ENCODE data around the gene EYS. TPM values are rescaled to one million over a fixed set of nuclear protein-coding genes. Genes with fewer than 3 reads are reported as not detected.
A peak's percentile ranks its signal among the peaks of the same experiment; 100 is the strongest.
"Not testable (repeated sequence)": the region's sequence is repeated elsewhere in the genome, so short reads cannot be mapped to it uniquely, and the experiment has no call there.

Gene EYS
- total RNA-seq, 1 experiment from 2014 or later: not detected

GRCh38 chr6:64477391-64477790, 1229.6 kb downstream of the EYS start:
- no peak for TF ChIP-seq CTCF (IDR thresholded peaks at IDR 0.05; ENCODE audit: insufficient read depth in 1 of 2, low read depth in 1 of 2, low read length in 1 of 2, severe bottlenecking in 1 of 2, unreplicated experiment in 1 of 2)
- Mint-ChIP-seq H3K27me3 (ENCODE audit: insufficient read depth, unreplicated experiment) (peaks cover 2% of the 10 kb centered on the region), H3K27ac (ENCODE audit: unreplicated experiment) (no peak overlapping the region), H3K9me3 (ENCODE audit: unreplicated experiment) (no peaks in the 10 kb centered on the region), H3K36me3 (ENCODE audit: insufficient read depth, unreplicated experiment) (no peaks in the 10 kb centered on the region), H3K4me1 (ENCODE audit: low read depth, unreplicated experiment) (no peaks in the 10 kb centered on the region), H3K4me3 (ENCODE audit: unreplicated experiment) (no peak overlapping the region)
- ChIA-PET CTCF (no interaction called here), POLR2A (no interaction called here)
- Histone ChIP-seq H3K9me3 (no peaks in the 10 kb centered on the region), H3K27me3 (replicated peaks; ENCODE audit: control insufficient read depth, insufficient read depth, low read length) (no peaks in the 10 kb centered on the region), H3K4me1 (no peaks in the 10 kb centered on the region), H3K4me3 (ENCODE audit: low read depth, low read length) (no peak overlapping the region), H3K36me3 (ENCODE audit: control insufficient read depth, insufficient read depth, low read length) (no peaks in the 10 kb centered on the region)
- intact Hi-C loops (cut with micrococcal nuclease; ENCODE audit: unreplicated experiment): no loop called here
- no peak for DNase-seq
- BruUV-seq (replicated peaks): no TSS peak

GRCh38 chr6:64476935-64477334, 1230.1 kb downstream of the EYS start:
- ChIA-PET CTCF (no interaction called here), POLR2A (no interaction called here)
- BruUV-seq (replicated peaks): no TSS peak
- no peak overlapping the region for H3K27ac Mint-ChIP-seq (ENCODE audit: unreplicated experiment)
- H3K27me3 Mint-ChIP-seq (ENCODE audit: insufficient read depth, unreplicated experiment): peaks cover 2% of the 10 kb centered on the region
- Histone ChIP-seq H3K27me3 (replicated peaks; ENCODE audit: control insufficient read depth, insufficient read depth, low read length) (no peaks in the 10 kb centered on the region), H3K36me3 (ENCODE audit: control insufficient read depth, insufficient read depth, low read length) (no peaks in the 10 kb centered on the region), H3K4me3 (ENCODE audit: low read depth, low read length) (no peak overlapping the region), H3K9me3 (no peaks in the 10 kb centered on the region), H3K4me1 (no peaks in the 10 kb centered on the region)
- H3K4me3 Mint-ChIP-seq (ENCODE audit: unreplicated experiment): no peak overlapping the region
- H3K9me3 Mint-ChIP-seq (ENCODE audit: unreplicated experiment): no peaks in the 10 kb centered on the region
- no peaks in the 10 kb centered on the region for H3K4me1 Mint-ChIP-seq (ENCODE audit: low read depth, unreplicated experiment)
- intact Hi-C loops (cut with micrococcal nuclease; ENCODE audit: unreplicated experiment): no loop called here
- no peaks in the 10 kb centered on the region for H3K36me3 Mint-ChIP-seq (ENCODE audit: insufficient read depth, unreplicated experiment)
- no peak for DNase-seq
- TF ChIP-seq CTCF (IDR thresholded peaks at IDR 0.05; ENCODE audit: insufficient read depth in 1 of 2, low read depth in 1 of 2, low read length in 1 of 2, severe bottlenecking in 1 of 2, unreplicated experiment in 1 of 2): no peak

GRCh38 chr6:64469405-64469804, 1237.6 kb downstream of the EYS start:
- H3K27ac Mint-ChIP-seq (ENCODE audit: unreplicated experiment); CTCF ChIA-PET; H3K27me3 Mint-ChIP-seq (ENCODE audit: insufficient read depth, unreplicated experiment); H3K4me3 Mint-ChIP-seq (ENCODE audit: unreplicated experiment); H3K36me3 Mint-ChIP-seq (ENCODE audit: insufficient read depth, unreplicated experiment); H3K27me3 ChIP-seq (replicated peaks; ENCODE audit: control insufficient read depth, insufficient read depth, low read length); H3K9me3 ChIP-seq; H3K4me1 ChIP-seq; H3K9me3 Mint-ChIP-seq (ENCODE audit: unreplicated experiment); intact Hi-C loops (cut with micrococcal nuclease; ENCODE audit: unreplicated experiment); H3K36me3 ChIP-seq (ENCODE audit: control insufficient read depth, insufficient read depth, low read length); H3K4me1 Mint-ChIP-seq (ENCODE audit: low read depth, unreplicated experiment); POLR2A ChIA-PET; BruUV-seq (replicated peaks); H3K4me3 ChIP-seq (ENCODE audit: low read depth, low read length): not testable (repeated sequence)
- TF ChIP-seq CTCF (IDR thresholded peaks at IDR 0.05; ENCODE audit: insufficient read depth in 1 of 2, low read depth in 1 of 2, low read length in 1 of 2, severe bottlenecking in 1 of 2, unreplicated experiment in 1 of 2): peak in 1 of 2 experiments; percentile 43
- DNase-seq: peak; percentile 41 to 45

All from Caco-2 (cell line).